ENCODE results near the gene HMGA1. TPM values are rescaled to one million over a fixed set of nuclear protein-coding genes. Genes with fewer than 3 reads are reported as not detected.

The HMGA1 gene
- total RNA-seq, 1 donor from 2014 or later, result 422 TPM

DNA sequence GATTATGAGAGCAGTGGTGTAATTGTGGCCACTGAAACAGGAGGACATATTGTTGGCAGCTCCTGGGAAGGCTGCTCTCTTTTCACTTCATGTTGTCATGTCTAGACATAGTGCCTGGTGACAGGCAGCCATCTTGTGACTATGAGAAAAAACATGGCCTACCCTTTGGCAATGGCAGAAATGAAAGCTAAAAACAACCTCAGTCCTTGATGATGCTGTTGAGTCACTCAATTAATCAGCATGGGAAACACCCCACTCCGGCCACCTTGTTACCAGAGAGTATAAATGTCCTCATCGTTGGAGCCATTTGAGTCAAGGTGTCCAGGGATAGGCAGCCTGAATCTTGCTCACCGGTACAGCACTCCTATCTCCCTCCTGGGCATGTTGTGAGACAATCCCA, 31.2 kb upstream of the HMGA1 start:
- H3K27ac Mint-ChIP-seq, result no peak overlapping the region
- H3K36me3 Mint-ChIP-seq (ENCODE audit: low read depth), result no peaks in the 10 kb centered on the region
- no peak overlapping the region for H3K4me3 Mint-ChIP-seq (ENCODE audit: low read depth)
- DNase-seq (ENCODE audit: low spot score), result no peak
- H3K9me3 Mint-ChIP-seq, result no peaks in the 10 kb centered on the region
- intact Hi-C loops (cut with micrococcal nuclease), result no loop called here
- no peaks in the 10 kb centered on the region for H3K27me3 Mint-ChIP-seq (ENCODE audit: low read depth)
- H3K4me1 Mint-ChIP-seq (ENCODE audit: low read depth), result peaks cover 17% of the 10 kb centered on the region

GRCh38 chr6:34205916-34206315, 30.8 kb upstream of the HMGA1 start:
- Mint-ChIP-seq H3K27me3 (ENCODE audit: low read depth) (no peaks in the 10 kb centered on the region), H3K36me3 (ENCODE audit: low read depth) (no peaks in the 10 kb centered on the region), H3K9me3 (no peaks in the 10 kb centered on the region), H3K4me1 (ENCODE audit: low read depth) (peaks cover 17% of the 10 kb centered on the region), H3K27ac (no peak overlapping the region), H3K4me3 (ENCODE audit: low read depth) (no peak overlapping the region)
- intact Hi-C loops (cut with micrococcal nuclease), result no loop called here
- no peak for DNase-seq (ENCODE audit: low spot score)

- H3K36me3 Mint-ChIP-seq (ENCODE audit: low read depth), result no peaks in the 10 kb centered on the region
- H3K4me3 Mint-ChIP-seq (ENCODE audit: low read depth), result no peak overlapping the region
- no peak overlapping the region for H3K27ac Mint-ChIP-seq
- H3K9me3 Mint-ChIP-seq, result no peaks in the 10 kb centered on the region
- no peak for DNase-seq (ENCODE audit: low spot score)
- peaks cover 17% of the 10 kb centered on the region for H3K4me1 Mint-ChIP-seq (ENCODE audit: low read depth)
- H3K27me3 Mint-ChIP-seq (ENCODE audit: low read depth), result no peaks in the 10 kb centered on the region
- intact Hi-C loops (cut with micrococcal nuclease), result no loop called here
Measured at GRCh38 chr6:34206726-34207125, 29.9 kb upstream of the HMGA1 start.

DNA sequence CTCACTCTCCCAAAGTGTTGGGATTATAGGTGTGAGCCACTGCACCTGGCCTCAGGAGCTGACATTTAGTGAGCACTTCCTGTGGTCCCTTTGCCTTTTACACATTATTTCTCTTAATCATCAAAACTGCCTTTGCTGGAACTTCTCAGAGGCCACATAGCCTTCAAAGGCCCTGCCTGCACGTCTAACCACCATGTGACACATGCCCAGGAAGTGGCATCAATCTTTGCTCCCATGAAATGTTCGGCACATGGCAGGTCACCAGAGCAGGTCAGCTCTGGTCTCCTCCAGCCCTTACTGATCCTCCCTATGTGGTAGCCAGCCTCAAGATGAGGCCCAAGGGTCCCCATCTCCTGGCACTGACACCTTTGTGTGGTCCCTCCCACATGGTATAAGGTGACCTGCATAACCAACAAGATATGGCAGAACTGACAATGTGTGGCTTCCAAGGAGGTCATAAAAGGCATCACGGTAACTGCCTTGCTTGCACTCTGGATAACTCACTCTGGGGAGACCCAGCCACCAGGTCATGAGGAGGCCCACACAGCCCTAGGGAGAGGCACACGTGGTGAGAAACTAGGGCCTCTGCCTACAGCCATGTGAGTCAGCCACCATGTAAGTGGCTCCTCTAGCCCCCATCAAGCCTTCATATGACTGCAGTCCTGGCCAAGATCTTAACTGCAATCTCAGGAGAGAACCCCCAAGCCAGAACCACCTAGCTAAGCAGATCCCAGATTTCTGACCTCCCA, 28.8 kb upstream of the HMGA1 start:
- Mint-ChIP-seq H3K4me1 (ENCODE audit: low read depth) (peaks cover 17% of the 10 kb centered on the region), H3K9me3 (no peaks in the 10 kb centered on the region), H3K4me3 (ENCODE audit: low read depth) (no peak overlapping the region), H3K27ac (peak overlapping the region; percentile 83), H3K36me3 (ENCODE audit: low read depth) (no peaks in the 10 kb centered on the region), H3K27me3 (ENCODE audit: low read depth) (no peaks in the 10 kb centered on the region)
- intact Hi-C loops (cut with micrococcal nuclease), result loop anchor here (1.0 kb wide), 1 partner anchor 15 kb away; no protein-coding TSS in a partner anchor
- DNase-seq (ENCODE audit: low spot score), result no peak

DNA sequence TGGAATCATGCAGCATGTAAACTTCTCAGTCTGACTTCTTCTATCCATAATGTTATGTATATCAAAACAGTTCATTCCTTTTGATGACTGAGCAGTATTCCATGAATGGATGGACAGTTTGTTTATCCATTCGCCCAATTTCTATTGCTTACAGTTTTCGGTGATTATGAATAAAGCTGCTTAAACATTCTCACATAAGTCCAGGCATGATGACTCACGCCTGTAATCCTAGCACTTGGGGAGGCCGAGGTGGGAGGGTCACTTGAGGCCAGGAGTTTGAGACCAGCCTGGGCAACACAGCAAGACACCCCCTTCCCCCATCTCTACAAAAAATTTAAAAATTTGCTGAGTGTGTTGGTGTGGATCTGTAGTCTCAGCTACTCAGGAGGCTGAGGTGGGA, 22.9 kb upstream of the HMGA1 start:
- no peak overlapping the region for H3K4me3 Mint-ChIP-seq (ENCODE audit: low read depth)
- H3K36me3 Mint-ChIP-seq (ENCODE audit: low read depth), result no peaks in the 10 kb centered on the region
- no peak for DNase-seq (ENCODE audit: low spot score)
- intact Hi-C loops (cut with micrococcal nuclease), result no loop called here
- no peak overlapping the region for H3K27ac Mint-ChIP-seq
- peaks cover 5% of the 10 kb centered on the region for H3K4me1 Mint-ChIP-seq (ENCODE audit: low read depth)
- H3K27me3 Mint-ChIP-seq (ENCODE audit: low read depth), result no peaks in the 10 kb centered on the region
- no peaks in the 10 kb centered on the region for H3K9me3 Mint-ChIP-seq

- Mint-ChIP-seq H3K4me1 (ENCODE audit: low read depth) (peaks cover 11% of the 10 kb centered on the region), H3K27me3 (ENCODE audit: low read depth) (peaks cover 3% of the 10 kb centered on the region), H3K9me3 (no peaks in the 10 kb centered on the region), H3K36me3 (ENCODE audit: low read depth) (no peaks in the 10 kb centered on the region), H3K27ac (no peak overlapping the region), H3K4me3 (ENCODE audit: low read depth) (no peak overlapping the region)
- intact Hi-C loops (cut with micrococcal nuclease), result no loop called here
- no peak for DNase-seq (ENCODE audit: low spot score)
Measured at GRCh38 chr6:34218691-34219090, 18.0 kb upstream of the HMGA1 start.

DNA sequence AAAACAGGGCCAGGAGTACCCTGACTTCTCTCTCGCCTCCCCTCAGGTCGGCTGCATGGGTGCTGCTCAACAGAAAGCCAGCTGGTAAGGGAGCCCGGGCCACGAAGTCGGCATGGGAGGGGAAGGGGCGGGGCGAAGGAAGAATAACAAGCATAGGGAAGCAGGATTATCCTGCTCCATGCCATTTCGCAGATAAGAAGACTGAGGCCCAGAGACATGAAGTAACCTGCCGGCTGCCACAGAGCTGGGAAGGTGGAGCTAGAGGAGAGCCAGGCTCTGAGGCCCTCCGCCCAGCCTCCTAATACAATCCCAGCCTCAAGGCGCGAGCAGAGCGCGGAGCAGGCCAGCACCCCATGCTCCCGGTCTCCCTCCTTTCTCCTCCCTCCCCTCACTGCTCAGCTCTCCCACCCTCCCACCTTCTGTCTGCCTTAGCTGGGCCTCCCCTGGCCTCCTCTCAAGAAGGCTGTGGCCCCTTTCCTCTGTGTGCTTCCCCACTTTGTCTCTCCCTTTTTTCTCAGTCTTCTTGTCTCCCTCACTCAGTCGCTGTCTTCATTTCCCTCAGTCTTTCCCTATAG, 13.2 kb upstream of the HMGA1 start:
- H3K27ac Mint-ChIP-seq, result peak overlapping the region; percentile 84
- peak overlapping the region; percentile 60 for H3K4me3 Mint-ChIP-seq (ENCODE audit: low read depth)
- intact Hi-C loops (cut with micrococcal nuclease), result loop anchor here (1.0 kb wide), 1 partner anchor 15 kb away; no protein-coding TSS in a partner anchor
- H3K4me1 Mint-ChIP-seq (ENCODE audit: low read depth), result peaks cover 25% of the 10 kb centered on the region
- no peaks in the 10 kb centered on the region for H3K36me3 Mint-ChIP-seq (ENCODE audit: low read depth)
- H3K9me3 Mint-ChIP-seq, result no peaks in the 10 kb centered on the region
- no peak for DNase-seq (ENCODE audit: low spot score)
- peaks cover 3% of the 10 kb centered on the region for H3K27me3 Mint-ChIP-seq (ENCODE audit: low read depth)

DNA sequence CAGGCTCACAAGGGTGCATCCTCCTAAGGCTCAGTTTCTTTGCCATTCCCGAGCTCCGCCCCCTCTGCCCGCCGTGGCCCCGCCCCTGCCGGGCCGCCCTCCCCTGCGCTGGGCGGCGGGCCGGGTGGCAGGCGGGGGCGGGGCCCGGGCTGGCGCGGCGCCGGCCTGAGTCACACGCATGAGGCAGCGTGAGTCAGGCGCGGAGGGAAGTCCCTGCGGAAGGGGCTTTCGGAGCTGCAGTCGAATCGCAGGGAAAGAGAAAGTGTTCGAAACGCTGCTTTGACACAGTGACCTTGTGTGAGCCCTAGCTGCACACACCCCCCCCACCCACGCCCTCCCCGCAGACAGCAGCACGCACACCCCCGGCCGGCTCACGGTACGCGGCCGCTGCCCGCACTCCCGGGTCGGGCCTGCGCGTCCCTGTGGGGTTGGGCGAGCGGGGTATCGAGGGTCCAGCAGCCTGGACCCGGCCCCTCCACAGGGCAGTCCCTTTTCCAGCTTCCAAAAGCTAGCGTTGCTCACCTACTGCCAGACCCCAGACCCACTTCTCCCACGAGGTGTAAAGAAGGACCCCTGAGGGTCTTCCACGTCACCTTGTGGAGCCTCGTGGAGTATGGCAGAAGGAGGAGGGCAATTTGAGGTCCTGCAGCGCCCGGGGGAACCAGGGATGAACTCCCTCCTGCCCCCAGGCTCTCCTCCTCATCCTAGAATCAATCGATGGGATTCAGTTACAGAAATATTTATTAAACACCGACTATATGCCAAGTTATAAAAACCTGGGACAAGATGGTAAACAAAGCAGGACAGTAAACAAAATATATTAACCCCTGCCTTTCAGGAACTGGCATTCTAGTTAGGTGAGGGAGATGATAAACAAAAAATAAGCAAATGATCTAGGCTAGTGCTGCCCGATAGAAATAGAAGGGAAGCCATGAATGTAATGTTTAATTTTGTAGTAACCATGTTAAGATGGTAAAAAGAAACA, 12.4 kb upstream of the HMGA1 start:
- Mint-ChIP-seq H3K36me3 (ENCODE audit: low read depth) (no peaks in the 10 kb centered on the region), H3K4me3 (ENCODE audit: low read depth) (peak overlapping the region; percentile 60), H3K4me1 (ENCODE audit: low read depth) (peaks cover 24% of the 10 kb centered on the region), H3K9me3 (no peaks in the 10 kb centered on the region), H3K27me3 (ENCODE audit: low read depth) (peaks cover 3% of the 10 kb centered on the region), H3K27ac (peak overlapping the region; percentile 84)
- peak; percentile 91 for DNase-seq (ENCODE audit: low spot score)
- intact Hi-C loops (cut with micrococcal nuclease), result loop anchor here (1.0 to 2.0 kb wide), 3 partner anchors 12 to 25 kb away; partner anchors contain the start of genes HMGA1 and SMIM29

GRCh38 chr6:34225551-34225950, 11.1 kb upstream of the HMGA1 start:
- H3K36me3 Mint-ChIP-seq (ENCODE audit: low read depth), result no peaks in the 10 kb centered on the region
- DNase-seq (ENCODE audit: low spot score), result no peak
- intact Hi-C loops (cut with micrococcal nuclease), result loop anchor here (2.0 kb wide), 1 partner anchor 23 kb away; the partner anchor contains the start of gene SMIM29
- H3K27me3 Mint-ChIP-seq (ENCODE audit: low read depth), result no peaks in the 10 kb centered on the region
- no peak overlapping the region for H3K27ac Mint-ChIP-seq
- no peaks in the 10 kb centered on the region for H3K9me3 Mint-ChIP-seq
- H3K4me3 Mint-ChIP-seq (ENCODE audit: low read depth), result no peak overlapping the region
- peaks cover 27% of the 10 kb centered on the region for H3K4me1 Mint-ChIP-seq (ENCODE audit: low read depth)

DNA sequence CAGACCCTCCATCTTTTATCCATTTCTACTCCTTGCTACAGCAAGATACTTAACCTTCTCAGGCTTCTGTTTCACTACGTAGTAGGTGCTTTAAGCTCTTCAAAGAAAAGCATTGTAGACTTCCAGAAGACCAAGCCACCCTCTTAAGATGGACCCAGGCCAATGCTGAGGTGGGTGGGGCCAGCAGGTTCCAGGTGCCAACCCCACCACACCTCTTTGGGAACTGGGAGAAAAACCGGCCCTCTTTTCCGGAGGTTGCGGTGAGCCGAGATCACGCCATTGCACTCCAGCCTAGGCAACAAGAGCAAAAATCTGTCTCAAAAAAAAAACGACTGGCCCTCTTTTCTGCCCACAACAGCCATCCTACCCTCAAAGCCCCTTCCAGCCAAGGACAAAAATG, 10.6 kb upstream of the HMGA1 start:
- intact Hi-C loops (cut with micrococcal nuclease), result no loop called here
- DNase-seq (ENCODE audit: low spot score), result no peak
- no peaks in the 10 kb centered on the region for H3K36me3 Mint-ChIP-seq (ENCODE audit: low read depth)
- no peak overlapping the region for H3K27ac Mint-ChIP-seq
- no peak overlapping the region for H3K4me3 Mint-ChIP-seq (ENCODE audit: low read depth)
- no peaks in the 10 kb centered on the region for H3K27me3 Mint-ChIP-seq (ENCODE audit: low read depth)
- no peaks in the 10 kb centered on the region for H3K9me3 Mint-ChIP-seq
- peaks cover 27% of the 10 kb centered on the region for H3K4me1 Mint-ChIP-seq (ENCODE audit: low read depth)

DNA sequence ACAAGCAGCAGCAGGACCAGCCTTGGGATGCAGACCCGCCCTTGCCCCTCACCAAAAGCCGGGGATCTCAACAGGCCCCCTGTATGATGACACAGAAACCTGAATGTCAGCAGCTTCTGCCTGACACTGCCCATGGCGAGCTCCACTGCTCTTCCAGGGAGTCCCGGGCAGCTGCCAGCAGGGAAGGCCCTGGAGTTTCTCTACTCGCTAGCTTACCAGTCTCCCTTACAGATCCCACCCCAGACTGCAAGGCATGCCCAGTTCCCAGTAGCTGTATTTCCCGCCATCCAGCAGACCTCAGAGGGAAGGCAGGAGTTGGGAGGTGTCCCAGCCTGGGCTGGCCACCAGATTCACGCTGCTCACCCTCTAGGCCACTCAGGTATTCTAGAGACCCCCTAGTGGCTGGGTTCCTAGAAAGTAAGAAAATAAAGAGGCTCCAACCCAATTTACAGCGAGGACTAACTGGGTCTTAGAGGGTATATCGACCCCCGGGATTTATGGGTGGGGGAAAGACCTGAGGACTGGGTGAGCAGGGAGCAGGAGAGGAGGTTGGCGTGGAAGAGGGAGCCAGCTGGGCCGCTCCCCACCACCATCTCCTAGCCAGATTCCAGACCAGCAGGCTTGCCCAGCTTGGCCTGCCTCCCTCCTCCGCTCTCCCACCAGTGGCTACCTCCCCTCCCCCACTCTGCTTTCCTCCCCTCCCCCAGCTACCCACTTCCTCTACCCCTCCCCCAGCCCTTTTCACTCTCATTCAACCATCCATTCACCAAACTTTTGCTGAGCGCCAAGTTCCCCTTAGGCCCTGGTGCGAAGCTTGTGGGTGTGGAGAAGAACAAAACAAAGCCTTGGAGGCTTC, 9.7 kb upstream of the HMGA1 start:
- intact Hi-C loops (cut with micrococcal nuclease), result no loop called here
- no peak overlapping the region for H3K4me3 Mint-ChIP-seq (ENCODE audit: low read depth)
- no peak overlapping the region for H3K27ac Mint-ChIP-seq

More for the DNA sequence above, 9.7 kb upstream of the HMGA1 start:
- Mint-ChIP-seq H3K9me3 (no peaks in the 10 kb centered on the region), H3K4me1 (ENCODE audit: low read depth) (peaks cover 27% of the 10 kb centered on the region), H3K27me3 (ENCODE audit: low read depth) (no peaks in the 10 kb centered on the region), H3K36me3 (ENCODE audit: low read depth) (no peaks in the 10 kb centered on the region)
- no peak for DNase-seq (ENCODE audit: low spot score)
